ENCODE results near the gene F10.

DNA sequence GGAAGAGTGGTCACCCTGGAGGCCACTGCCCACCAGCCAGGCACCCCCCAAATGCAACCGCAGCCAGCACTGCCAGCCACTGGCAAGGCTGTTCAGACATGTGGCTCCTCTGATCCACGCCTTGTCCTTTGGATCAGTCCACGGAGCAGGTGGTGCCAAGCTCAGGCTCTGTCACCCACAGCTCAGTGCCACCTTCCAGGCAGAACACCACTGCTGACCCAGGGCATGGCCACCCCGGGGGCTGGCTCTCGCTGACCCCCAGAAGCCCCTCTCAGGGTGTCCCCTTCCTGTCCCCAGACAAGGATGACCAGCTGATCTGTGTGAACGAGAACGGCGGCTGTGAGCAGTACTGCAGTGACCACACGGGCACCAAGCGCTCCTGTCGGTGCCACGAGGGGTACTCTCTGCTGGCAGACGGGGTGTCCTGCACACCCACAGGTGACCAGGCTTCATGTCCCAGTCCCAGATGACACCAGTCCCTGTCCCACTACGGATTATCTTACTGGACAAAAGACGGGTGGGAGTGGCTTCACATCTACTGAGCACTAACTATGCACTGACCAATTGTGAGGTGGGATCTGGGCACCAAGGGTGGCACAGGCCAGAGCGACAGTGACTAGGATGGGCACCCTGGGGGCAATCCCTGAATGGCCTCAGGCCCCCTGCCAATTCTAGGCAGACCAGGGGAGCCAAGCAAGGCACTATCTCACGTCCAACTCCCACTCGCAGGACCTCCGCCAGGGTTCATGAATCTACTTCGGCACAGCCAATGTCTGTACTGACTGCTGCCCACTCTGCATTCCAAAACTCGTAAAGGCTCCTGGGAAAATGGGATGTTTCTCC lies 7.0 kb upstream of the F10 start:
- TF ChIP-seq ZNF274 (IDR thresholded peaks at IDR 0.05; ENCODE audit: low read depth, low read length) (no peak), SUZ12 (IDR thresholded peaks at IDR 0.05; ENCODE audit: extremely low read depth, insufficient read depth, insufficient read length) (no peak)

Data from NT2/D1 (cell line).